HG03108 (cell line): ENCODE results near the gene TNFAIP3.
"Not testable (repeated sequence)": the region's sequence is repeated elsewhere in the genome, so short reads cannot be mapped to it uniquely, and the experiment has no call there.

Source experiments
- ATAC-seq: cut with Tn5 transposase; IDR thresholded peaks from one replicate; pipeline ENCODE4 v1.9.1; 2021; ENCODE audit warnings: moderate library complexity; ENCODE audit not compliant: unreplicated experiment

TNFAIP3 gene

DNA sequence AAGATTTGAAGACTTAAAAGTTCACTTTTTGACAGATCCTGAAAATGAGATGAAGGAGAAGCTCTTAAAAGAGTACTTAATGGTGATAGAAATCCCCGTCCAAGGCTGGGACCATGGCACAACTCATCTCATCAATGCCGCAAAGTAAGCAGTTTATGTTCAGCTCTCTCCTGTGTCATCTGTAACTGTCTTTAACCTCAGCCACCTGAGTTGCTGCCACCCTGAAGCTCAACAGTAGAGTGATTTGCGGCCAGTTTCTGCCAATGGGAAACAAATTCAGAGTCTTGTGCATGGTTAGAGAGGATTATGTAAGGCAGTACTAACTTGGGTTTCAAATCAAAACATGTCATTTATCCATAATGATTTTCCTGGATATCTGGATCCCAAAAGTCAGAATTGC is 10.1 kb downstream of the TNFAIP3 start:
- no peak for ATAC-seq

DNA sequence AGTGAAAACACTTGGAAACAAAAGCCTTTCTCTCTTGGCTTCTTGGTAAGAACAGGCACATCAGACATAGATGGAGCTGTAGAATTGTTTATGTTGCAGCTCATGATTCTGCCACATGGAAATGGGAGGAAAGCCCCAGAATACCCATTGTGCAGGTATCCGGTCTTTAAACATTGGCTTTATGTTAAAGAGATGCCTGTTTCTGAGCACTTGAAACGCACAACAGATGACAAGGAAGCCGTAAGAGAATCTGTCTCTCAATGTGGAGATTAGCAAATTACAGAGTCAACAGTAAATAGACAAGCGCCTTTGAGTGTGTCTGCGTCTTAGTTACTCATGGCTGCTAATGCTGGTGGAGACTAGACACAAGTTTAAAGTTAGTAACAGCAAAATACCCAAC is 10.5 kb downstream of the TNFAIP3 start:
- no peak for ATAC-seq

- ATAC-seq: no peak
Observed at GRCh38 chr6:137878029-137878428, 11.0 kb downstream of the TNFAIP3 start.

- ATAC-seq: no peak
Observed at GRCh38 chr6:137878486-137879285, 11.6 kb downstream of the TNFAIP3 start.

DNA sequence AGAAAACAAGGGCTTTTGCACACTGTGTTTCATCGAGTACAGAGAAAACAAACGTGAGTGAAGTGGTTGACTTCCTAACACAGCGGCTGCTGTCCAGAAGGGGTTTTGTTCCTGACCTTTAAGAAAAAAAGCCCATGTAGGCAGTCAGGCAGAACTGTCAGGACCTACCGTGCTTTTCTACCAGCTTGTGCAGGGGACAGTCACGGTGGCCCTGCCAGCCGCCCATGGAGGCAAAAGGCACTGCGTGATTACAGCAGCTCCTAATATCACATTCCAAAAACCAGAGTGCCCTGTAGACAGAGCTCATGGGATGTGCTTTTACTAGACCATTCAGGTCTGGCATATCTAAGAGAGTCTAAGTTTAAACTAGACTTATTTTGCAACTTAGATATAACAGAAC is 12.2 kb downstream of the TNFAIP3 start:
- ATAC-seq: no peak

DNA sequence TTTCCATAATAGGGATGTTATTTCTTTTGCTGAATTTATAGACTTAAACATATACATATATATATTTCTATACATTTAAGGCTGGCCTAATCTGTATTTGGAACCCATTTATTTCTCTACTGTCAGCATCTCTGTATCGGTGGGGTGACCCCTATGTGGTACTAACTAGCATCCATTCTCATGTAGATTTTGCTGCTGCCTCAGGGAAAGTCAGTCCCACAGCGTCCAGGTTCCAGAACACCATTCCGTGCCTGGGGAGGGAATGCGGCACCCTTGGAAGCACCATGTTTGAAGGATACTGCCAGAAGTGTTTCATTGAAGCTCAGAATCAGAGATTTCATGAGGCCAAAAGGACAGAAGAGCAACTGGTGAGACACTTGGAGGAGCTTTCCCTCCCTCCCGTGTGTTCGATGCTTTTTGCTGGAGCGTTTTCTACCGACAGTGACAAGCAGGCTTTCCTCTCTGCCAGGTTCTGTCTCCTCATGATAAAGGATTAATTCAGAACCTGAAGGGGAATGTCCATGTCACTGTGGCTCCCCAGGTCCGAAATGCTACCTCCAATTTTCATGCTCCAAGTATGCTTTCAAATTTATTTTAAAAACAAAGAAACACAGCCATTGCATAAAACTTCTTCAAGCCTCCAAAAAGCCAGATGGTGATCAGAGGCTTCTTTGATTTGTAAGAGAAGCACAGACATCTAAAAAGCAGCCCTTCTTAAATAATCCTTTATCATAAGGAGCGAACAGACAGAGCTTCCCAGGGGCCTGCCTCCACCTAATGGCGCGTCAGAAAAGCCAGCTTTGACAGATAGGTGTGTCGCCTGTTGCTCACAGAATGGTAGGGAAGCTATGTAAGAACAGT is 13.1 kb downstream of the TNFAIP3 start:
- ATAC-seq: no peak

DNA sequence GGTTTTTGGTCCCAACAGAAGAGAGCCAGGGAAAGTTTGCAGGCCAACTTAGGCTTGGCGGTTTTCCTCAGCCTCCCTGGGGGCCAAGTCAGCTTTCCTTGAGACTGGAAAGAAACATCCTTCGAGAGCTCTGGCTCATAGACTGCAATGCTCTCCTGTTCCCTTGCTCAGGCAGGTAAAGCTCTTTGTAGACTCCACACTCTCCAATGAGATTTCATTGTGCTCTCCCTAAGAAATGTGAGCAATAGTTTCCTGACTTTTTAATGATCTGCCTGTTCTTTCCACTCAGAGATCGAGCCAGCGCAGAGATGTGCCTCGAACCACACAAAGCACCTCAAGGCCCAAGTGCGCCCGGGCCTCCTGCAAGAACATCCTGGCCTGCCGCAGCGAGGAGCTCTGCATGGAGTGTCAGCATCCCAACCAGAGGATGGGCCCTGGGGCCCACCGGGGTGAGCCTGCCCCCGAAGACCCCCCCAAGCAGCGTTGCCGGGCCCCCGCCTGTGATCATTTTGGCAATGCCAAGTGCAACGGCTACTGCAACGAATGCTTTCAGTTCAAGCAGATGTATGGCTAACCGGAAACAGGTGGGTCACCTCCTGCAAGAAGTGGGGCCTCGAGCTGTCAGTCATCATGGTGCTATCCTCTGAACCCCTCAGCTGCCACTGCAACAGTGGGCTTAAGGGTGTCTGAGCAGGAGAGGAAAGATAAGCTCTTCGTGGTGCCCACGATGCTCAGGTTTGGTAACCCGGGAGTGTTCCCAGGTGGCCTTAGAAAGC is 13.9 kb downstream of the TNFAIP3 start:
- ATAC-seq: no peak

DNA sequence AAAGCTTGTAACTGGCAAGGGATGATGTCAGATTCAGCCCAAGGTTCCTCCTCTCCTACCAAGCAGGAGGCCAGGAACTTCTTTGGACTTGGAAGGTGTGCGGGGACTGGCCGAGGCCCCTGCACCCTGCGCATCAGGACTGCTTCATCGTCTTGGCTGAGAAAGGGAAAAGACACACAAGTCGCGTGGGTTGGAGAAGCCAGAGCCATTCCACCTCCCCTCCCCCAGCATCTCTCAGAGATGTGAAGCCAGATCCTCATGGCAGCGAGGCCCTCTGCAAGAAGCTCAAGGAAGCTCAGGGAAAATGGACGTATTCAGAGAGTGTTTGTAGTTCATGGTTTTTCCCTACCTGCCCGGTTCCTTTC is 14.4 kb downstream of the TNFAIP3 start:
- ATAC-seq: no peak

DNA sequence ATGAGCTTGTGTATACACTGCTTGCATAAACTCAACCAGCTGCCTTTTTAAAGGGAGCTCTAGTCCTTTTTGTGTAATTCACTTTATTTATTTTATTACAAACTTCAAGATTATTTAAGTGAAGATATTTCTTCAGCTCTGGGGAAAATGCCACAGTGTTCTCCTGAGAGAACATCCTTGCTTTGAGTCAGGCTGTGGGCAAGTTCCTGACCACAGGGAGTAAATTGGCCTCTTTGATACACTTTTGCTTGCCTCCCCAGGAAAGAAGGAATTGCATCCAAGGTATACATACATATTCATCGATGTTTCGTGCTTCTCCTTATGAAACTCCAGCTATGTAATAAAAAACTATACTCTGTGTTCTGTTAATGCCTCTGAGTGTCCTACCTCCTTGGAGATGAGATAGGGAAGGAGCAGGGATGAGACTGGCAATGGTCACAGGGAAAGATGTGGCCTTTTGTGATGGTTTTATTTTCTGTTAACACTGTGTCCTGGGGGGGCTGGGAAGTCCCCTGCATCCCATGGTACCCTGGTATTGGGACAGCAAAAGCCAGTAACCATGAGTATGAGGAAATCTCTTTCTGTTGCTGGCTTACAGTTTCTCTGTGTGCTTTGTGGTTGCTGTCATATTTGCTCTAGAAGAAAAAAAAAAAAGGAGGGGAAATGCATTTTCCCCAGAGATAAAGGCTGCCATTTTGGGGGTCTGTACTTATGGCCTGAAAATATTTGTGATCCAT is 15.3 kb downstream of the TNFAIP3 start:
- ATAC-seq: no peak

DNA sequence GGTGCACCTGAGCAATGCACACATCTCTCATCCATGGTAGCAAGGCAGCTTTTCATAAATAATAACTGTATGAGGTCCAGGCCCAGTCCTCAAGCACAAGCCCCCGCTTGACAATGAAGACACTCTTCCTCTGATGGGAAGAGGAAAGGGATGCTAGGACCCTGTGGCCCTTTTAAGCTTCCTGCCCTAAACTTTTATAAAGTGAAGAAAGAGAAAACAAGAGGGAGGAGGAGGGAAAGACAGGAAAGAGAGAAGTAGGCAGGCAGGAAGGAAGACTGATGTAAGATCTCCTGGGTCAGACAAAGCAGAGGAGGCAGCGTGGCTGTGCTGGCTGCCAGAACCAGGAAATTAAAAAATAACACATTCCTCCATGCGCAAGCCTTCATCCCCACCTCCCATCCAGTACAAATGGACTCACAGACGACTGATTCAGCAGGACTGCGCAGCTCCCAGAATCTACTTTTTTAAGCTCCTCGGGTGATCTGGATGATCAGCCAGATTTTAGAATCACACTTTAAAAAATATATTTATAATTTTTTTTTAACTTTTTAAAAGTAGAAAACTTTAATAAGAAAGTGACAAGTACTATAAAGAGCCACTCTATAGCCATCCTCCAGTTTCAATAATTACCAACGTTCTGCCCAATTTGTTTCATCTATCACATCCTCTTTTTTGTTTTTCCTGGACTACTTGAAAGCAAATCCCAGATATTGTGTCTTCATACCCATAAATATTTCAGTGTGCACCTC is 16.5 kb downstream of the TNFAIP3 start:
- ATAC-seq: no peak

GRCh38 chr6:137884149-137884909 is 17.3 kb downstream of the TNFAIP3 start:
- no peak for ATAC-seq

GRCh38 chr6:137884910-137885229 is 17.8 kb downstream of the TNFAIP3 start:
- not testable (repeated sequence) for ATAC-seq

- not testable (repeated sequence) for ATAC-seq
Observed at GRCh38 chr6:137886226-137886625, 19.2 kb downstream of the TNFAIP3 start.

- ATAC-seq: no peak
Observed at GRCh38 chr6:137890983-137891537, 24.0 kb downstream of the TNFAIP3 start.

DNA sequence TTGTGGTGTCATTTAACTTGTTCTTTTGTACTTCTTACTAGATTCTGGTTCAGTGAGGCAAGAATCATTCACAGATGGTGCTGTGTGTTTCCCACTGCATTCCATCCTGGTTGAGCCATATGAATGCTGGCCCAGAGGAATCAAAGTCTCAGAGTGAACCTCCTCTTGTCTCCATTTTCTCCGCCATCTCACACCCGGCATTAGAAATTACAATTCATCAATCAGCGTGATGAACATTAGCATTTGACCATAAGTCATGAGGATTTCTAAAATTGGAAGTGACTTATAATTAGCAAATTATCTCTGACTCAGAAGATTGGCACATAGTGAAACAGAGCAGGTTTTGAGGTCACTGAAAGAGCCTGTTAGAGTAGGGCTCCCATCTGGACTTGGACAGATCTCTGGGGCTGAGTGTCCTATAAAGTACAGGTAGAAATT is 25.2 kb downstream of the TNFAIP3 start:
- no peak for ATAC-seq

- ATAC-seq: no peak
Observed at GRCh38 chr6:137893181-137893580, 26.1 kb downstream of the TNFAIP3 start.

- no peak for ATAC-seq
Observed at GRCh38 chr6:137893726-137894125, 26.7 kb downstream of the TNFAIP3 start.

DNA sequence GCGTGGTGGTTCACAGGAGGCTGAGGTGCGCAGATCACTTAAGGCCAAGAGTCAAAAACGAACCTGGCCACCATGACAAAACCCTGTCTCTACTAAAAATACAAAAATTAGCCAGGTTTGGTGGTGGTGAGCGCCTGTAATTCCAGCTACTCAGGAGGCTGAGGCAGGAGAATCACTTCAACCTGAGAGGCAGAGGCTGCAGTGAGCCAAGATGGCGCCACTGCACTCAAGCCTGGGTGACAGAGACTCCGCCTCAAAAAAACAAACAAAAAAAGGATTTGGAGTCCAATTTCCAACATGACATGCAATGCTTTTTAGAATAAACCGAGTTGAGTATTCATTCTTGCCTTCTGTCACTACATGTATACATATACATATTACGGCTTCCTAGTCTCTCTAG is 27.3 kb downstream of the TNFAIP3 start:
- ATAC-seq: not testable (repeated sequence)

DNA sequence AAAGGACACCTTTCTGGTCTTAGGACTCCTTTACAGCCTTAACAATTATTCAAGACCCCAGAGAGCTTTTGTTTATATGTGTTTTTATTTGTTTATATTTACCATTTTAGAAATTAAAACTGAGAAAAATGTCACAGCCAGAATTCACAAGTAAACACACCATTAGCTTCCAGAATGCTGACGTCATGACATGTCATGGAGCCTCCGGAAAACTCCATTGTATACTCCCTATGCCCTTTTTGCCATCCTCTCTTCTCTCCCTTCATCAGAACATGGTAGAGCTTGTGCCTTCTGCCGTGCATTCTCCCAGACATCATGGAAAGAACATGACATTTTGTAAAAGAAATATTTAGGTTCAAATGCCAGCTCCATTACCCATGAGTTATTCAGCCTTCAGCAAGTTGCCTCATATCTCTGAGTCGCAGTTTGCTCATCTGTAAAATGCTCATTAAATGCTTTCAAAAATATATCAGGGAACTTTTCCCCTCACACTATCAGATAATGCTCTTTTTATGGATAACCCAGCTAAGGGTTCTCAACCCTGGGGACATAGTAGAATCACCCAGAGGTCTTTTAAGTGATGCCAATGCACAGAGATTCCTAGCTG is 27.8 kb downstream of the TNFAIP3 start:
- no peak for ATAC-seq
